HCT116 (cell line): Measurements from ENCODE around the gene DUSP2. TPM values are rescaled to one million over a fixed set of nuclear protein-coding genes. Genes with fewer than 3 reads are reported as not detected.
"Not testable (repeated sequence)": the region's sequence is repeated elsewhere in the genome, so short reads cannot be mapped to it uniquely, and the experiment has no call there.

Experiments
- ATAC-seq: fragments of 200-7000 bp; cut with Tn5 transposase; 2 replicates; pipeline ENCODE4 v1.9.1; 2020; ENCODE audit warnings: mild to moderate bottlenecking, moderate library complexity
- BruUV-seq: library from RNA; stranded (reverse); fragments of 400-500 nt; replicated peaks from 2 replicates; lab custom pipeline; 2021; lab: Mats Ljungman, UMichigan
- CTCF ChIA-PET: fragments of 300-600 bp; sonication (Branson Sonifier 250); formaldehyde crosslinking; loops from one replicate; lab custom pipeline; 2021; ENCODE audit warnings: antibody characterized with exemption; lab: Charles Lee
- POLR2A ChIA-PET: fragments of 300-600, 350-600 bp; sonication (Branson Sonifier 250); formaldehyde crosslinking; loops from one replicate; lab custom pipeline; 2021; ENCODE audit warnings: antibody characterized with exemption; lab: Charles Lee
- RAD21 ChIA-PET, 2 experiments: fragments of 300-600 bp; sonication (Branson Sonifier 250); formaldehyde crosslinking; loops; one replicate each; lab custom pipeline; 2023; ENCODE audit warnings: low total read pairs in 2 of 2; ENCODE audit not compliant: uncharacterized antibody in 2 of 2, unreplicated experiment in 2 of 2, low non-redundant PET in 1 of 2; lab: Charles Lee
- DNase-seq: peaks from one replicate; pipeline ENCODE4 v3.0.0-alpha.2; 2010; ENCODE audit warnings: low read depth, low spot score
- H2AFZ ChIP-seq: fragments of 200-600 bp; shearing (Covaris generic), sonication (generic); 2 replicates; pipeline ENCODE4 v1.6.1; 2017; ENCODE audit warnings: low read depth, mixed run types, mixed read lengths, antibody characterized with exemption, low read length; ENCODE audit not compliant: poor library complexity, severe bottlenecking
- H3K27ac ChIP-seq: 2 replicates; pipeline ENCODE4 v1.5.1; 2012; ENCODE audit warnings: low read depth, low read length
- H3K27me3 ChIP-seq: fragments of 200-600 bp; sonication (generic); 2 replicates; pipeline ENCODE4 v1.6.1; 2016; ENCODE audit warnings: mixed run types, low read length, mixed read lengths; ENCODE audit not compliant: insufficient read depth
- H3K36me3 ChIP-seq, 2 experiments: fragments of 200-500 bp in 1 of 2; fragments of 200-600 bp in 1 of 2; sonication (Bioruptor generic) in 1 of 2; sonication (generic) in 1 of 2; 2 replicates each; pipeline versions ENCODE4 v1.5.1 to v1.6.1; 2014 to 2016; ENCODE audit warnings: low read length in 2 of 2, inconsistent platforms in 1 of 2, mixed read lengths in 1 of 2, mixed run types in 1 of 2; ENCODE audit not compliant: insufficient read depth in 2 of 2, control insufficient read depth in 1 of 2
- H3K4me1 ChIP-seq, 2 experiments: fragments of 200-600 bp in 1 of 2; sonication (generic) in 1 of 2; 2 replicates each; pipeline versions ENCODE4 v1.5.1 to v1.6.1; 2012 to 2017; ENCODE audit warnings: low read length in 2 of 2, inconsistent platforms in 1 of 2, mild to moderate bottlenecking in 1 of 2, mixed read lengths in 1 of 2, mixed run types in 1 of 2, moderate library complexity in 1 of 2; ENCODE audit not compliant: insufficient read depth in 2 of 2, control insufficient read depth in 1 of 2
- H3K4me2 ChIP-seq: fragments of 200-600 bp; sonication (generic); 2 replicates; pipeline ENCODE4 v1.6.1; 2017; ENCODE audit warnings: mixed run types, low read length, mixed read lengths
- H3K4me3 ChIP-seq, 2 experiments: fragments of 200-600 bp in 1 of 2; sonication (generic) in 1 of 2; replicated peaks in 1 of 2; 2 replicates each; pipeline ENCODE4 v1.5.1; 2011 to 2016; ENCODE audit warnings: low read length in 2 of 2, control low read depth in 1 of 2, low read depth in 1 of 2, mild to moderate bottlenecking in 1 of 2, mixed read lengths in 1 of 2, mixed run types in 1 of 2
- H3K79me2 ChIP-seq: fragments of 200-600 bp; sonication (generic); 2 replicates; pipeline ENCODE4 v1.6.1; 2017; ENCODE audit warnings: mild to moderate bottlenecking, mixed run types, low read length, moderate library complexity, mixed read lengths; ENCODE audit not compliant: insufficient read depth
- H3K9ac ChIP-seq: fragments of 200-600 bp; sonication (generic); 2 replicates; pipeline ENCODE4 v1.6.1; 2016; ENCODE audit warnings: low read length, mixed read lengths
- H3K9me2 ChIP-seq: fragments of 200-600 bp; sonication (generic), shearing (Covaris generic); 2 replicates; pipeline ENCODE4 v1.6.1; 2017; ENCODE audit warnings: mixed run types, mild to moderate bottlenecking, moderate library complexity; ENCODE audit not compliant: insufficient read depth
- H3K9me3 ChIP-seq, 2 experiments: fragments of 200-500 bp in 1 of 2; fragments of 200-600 bp in 1 of 2; sonication (Bioruptor generic) in 1 of 2; sonication (generic) in 1 of 2; 2 replicates each; pipeline ENCODE4 v1.6.1; 2014 to 2017; ENCODE audit warnings: low read length in 2 of 2, mixed read lengths in 2 of 2, inconsistent platforms in 1 of 2, low read depth in 1 of 2, mild to moderate bottlenecking in 1 of 2, mixed run types in 1 of 2, moderate library complexity in 1 of 2; ENCODE audit not compliant: control insufficient read depth in 1 of 2, insufficient read depth in 1 of 2
- H4K20me1 ChIP-seq: fragments of 200-600 bp; sonication (generic), shearing (Covaris generic); 2 replicates; pipeline ENCODE4 v1.6.1; 2017; ENCODE audit warnings: mixed run types, mild to moderate bottlenecking, moderate library complexity; ENCODE audit not compliant: insufficient read depth
- ATF3 ChIP-seq: IDR thresholded peaks from 2 replicates; pipeline ENCODE4 v1.6.1; 2012
- CBX3 ChIP-seq: IDR thresholded peaks from 2 replicates; pipeline ENCODE4 v1.6.1; 2012; ENCODE audit warnings: low read depth
- CEBPB ChIP-seq: IDR thresholded peaks from 2 replicates; pipeline ENCODE4 v1.6.1; 2012; ENCODE audit warnings: low read depth
- CTCF ChIP-seq, 3 experiments: fragments of 200-600 bp in 1 of 3; sonication (generic) in 1 of 3; IDR thresholded peaks in 2 of 3; conservative IDR thresholded peaks in 1 of 3; 2 replicates each; pipeline ENCODE4 v1.5.1; 2012 to 2017; ENCODE audit warnings: low read depth in 2 of 3, low read length in 2 of 3, antibody characterized with exemption in 1 of 3, borderline replicate concordance in 1 of 3, control low read depth in 1 of 3, mild to moderate bottlenecking in 1 of 3, mixed read lengths in 1 of 3, mixed run types in 1 of 3, moderate library complexity in 1 of 3; ENCODE audit not compliant: insufficient read depth in 1 of 3
- EGR1 ChIP-seq: IDR thresholded peaks from 2 replicates; pipeline ENCODE4 v1.6.1; 2012; ENCODE audit warnings: low read depth
- ELF1 ChIP-seq: IDR thresholded peaks from 2 replicates; pipeline ENCODE4 v1.6.1; 2012; ENCODE audit warnings: low read depth, borderline replicate concordance
- EZH2phosphoT487 ChIP-seq: fragments of 200-600 bp; IDR thresholded peaks from 2 replicates; pipeline ENCODE4 v1.6.1; 2018; ENCODE audit warnings: antibody characterized with exemption, borderline replicate concordance
- MAX ChIP-seq: IDR thresholded peaks from 2 replicates; pipeline ENCODE4 v1.6.1; 2012
- POLR2A ChIP-seq: IDR thresholded peaks from 2 replicates; pipeline ENCODE4 v1.7.0; 2011; ENCODE audit warnings: borderline replicate concordance; ENCODE audit not compliant: insufficient read depth, insufficient read length; ENCODE audit errors: extremely low read depth
- POLR2AphosphoS5 ChIP-seq: IDR thresholded peaks from 2 replicates; pipeline ENCODE4 v1.6.1; 2011; ENCODE audit warnings: mild to moderate bottlenecking, low read depth, low read length, moderate library complexity
- RAD21 ChIP-seq: IDR thresholded peaks from 2 replicates; pipeline ENCODE4 v1.6.1; 2012; ENCODE audit warnings: low read depth, mild to moderate bottlenecking
- SIN3A ChIP-seq: IDR thresholded peaks from 2 replicates; pipeline ENCODE4 v1.6.1; 2012; ENCODE audit warnings: low read depth
- SRF ChIP-seq: IDR thresholded peaks from 2 replicates; pipeline ENCODE4 v1.6.1; 2012; ENCODE audit warnings: low read depth
- YY1 ChIP-seq: IDR thresholded peaks from 2 replicates; pipeline ENCODE4 v1.6.1; 2011; ENCODE audit warnings: low read length, low read depth, moderate library complexity, mild to moderate bottlenecking; ENCODE audit not compliant: insufficient replicate concordance; ENCODE audit errors: extremely low read depth
- ZBTB33 ChIP-seq: IDR thresholded peaks from 2 replicates; pipeline ENCODE4 v1.6.1; 2011; ENCODE audit warnings: mild to moderate bottlenecking, low read length, moderate library complexity; ENCODE audit not compliant: insufficient replicate concordance; ENCODE audit errors: extremely low read depth
- ZFX ChIP-seq: fragments of 450-650 bp; IDR thresholded peaks from 2 replicates; pipeline ENCODE4 v1.6.1; 2017
- ZNF274 ChIP-seq: fragments of 200-500 bp; sonication (Bioruptor generic); IDR thresholded peaks from 2 replicates; pipeline ENCODE4 v1.6.1; 2014; ENCODE audit warnings: mild to moderate bottlenecking, low read depth, low read length, inconsistent platforms
- intact Hi-C: fragments of 100-400 bp; cut with micrococcal nuclease; formaldehyde crosslinking; loops from 2 replicates; pipeline ENCODE4 v1.10.0; 2022
- total RNA-seq: library from RNA; stranded (reverse); gene quantifications from one replicate; pipeline ENCODE4 v1.2.1, GENCODE V29; 2021; ENCODE audit not compliant: unreplicated experiment

The DUSP2 gene
- total RNA-seq, 1 experiment from 2014 or later: 24.5 TPM

GRCh38 chr2:96160366-96160765 is 15.1 kb upstream of the DUSP2 start:
- intact Hi-C loops, CTCF ChIA-PET, H3K9me3 ChIP-seq, H3K27ac ChIP-seq, RAD21 ChIA-PET, H4K20me1 ChIP-seq, POLR2A ChIA-PET, H3K4me1 ChIP-seq, H3K79me2 ChIP-seq, ATAC-seq, BruUV-seq, H3K4me3 ChIP-seq, H3K36me3 ChIP-seq, H3K9ac ChIP-seq, H2AFZ ChIP-seq, H3K9me2 ChIP-seq, H3K4me2 ChIP-seq, DNase-seq, H3K27me3 ChIP-seq: not testable (repeated sequence)

GRCh38 chr2:96159084-96159830 is 14.0 kb upstream of the DUSP2 start:
- Histone ChIP-seq H3K4me2 (no peak overlapping the region), H3K27me3 (no peaks in the 10 kb centered on the region), H3K4me1 (no peaks in the 10 kb centered on the region), H3K4me3 (no peak overlapping the region), H4K20me1 (no peaks in the 10 kb centered on the region), H3K79me2 (no peaks in the 10 kb centered on the region), H3K27ac (no peak overlapping the region), H3K36me3 (no peaks in the 10 kb centered on the region), H3K9me3 (no peaks in the 10 kb centered on the region), H2AFZ (no peak overlapping the region), H3K9me2 (no peaks in the 10 kb centered on the region), H3K9ac (no peak overlapping the region)
- ChIA-PET POLR2A (no interaction called here), RAD21 (no interaction called here), CTCF (no interaction called here)
- DNase-seq (no peak), ATAC-seq (no peak)
- TF ChIP-seq EZH2phosphoT487 (no peak), SIN3A (no peak), ZNF274 (no peak), SRF (no peak), CEBPB (no peak), POLR2AphosphoS5 (no peak), ELF1 (no peak), CTCF (IDR thresholded peaks at IDR 0.05 in 2 of 3, conservative IDR thresholded peaks at IDR 0.05 in 1 of 3; ENCODE audit: borderline replicate concordance in 1 of 3, insufficient read depth in 1 of 3, low read depth in 2 of 3, low read length in 2 of 3) (no peak), POLR2A (no peak), CBX3 (no peak), YY1 (no peak), ATF3 (no peak), ZBTB33 (no peak), EGR1 (no peak), MAX (no peak), ZFX (no peak), RAD21 (no peak)
- no TSS peak for BruUV-seq
- intact Hi-C loops: no loop called here
